ENCODE results near the gene TDRD1. TPM values are rescaled to one million over a fixed set of nuclear protein-coding genes. Genes with fewer than 3 reads are reported as not detected.

TDRD1 gene
- total and polyA plus RNA-seq, 2 donors from 2014 or later = 0.88 TPM; not detected in 1

DNA sequence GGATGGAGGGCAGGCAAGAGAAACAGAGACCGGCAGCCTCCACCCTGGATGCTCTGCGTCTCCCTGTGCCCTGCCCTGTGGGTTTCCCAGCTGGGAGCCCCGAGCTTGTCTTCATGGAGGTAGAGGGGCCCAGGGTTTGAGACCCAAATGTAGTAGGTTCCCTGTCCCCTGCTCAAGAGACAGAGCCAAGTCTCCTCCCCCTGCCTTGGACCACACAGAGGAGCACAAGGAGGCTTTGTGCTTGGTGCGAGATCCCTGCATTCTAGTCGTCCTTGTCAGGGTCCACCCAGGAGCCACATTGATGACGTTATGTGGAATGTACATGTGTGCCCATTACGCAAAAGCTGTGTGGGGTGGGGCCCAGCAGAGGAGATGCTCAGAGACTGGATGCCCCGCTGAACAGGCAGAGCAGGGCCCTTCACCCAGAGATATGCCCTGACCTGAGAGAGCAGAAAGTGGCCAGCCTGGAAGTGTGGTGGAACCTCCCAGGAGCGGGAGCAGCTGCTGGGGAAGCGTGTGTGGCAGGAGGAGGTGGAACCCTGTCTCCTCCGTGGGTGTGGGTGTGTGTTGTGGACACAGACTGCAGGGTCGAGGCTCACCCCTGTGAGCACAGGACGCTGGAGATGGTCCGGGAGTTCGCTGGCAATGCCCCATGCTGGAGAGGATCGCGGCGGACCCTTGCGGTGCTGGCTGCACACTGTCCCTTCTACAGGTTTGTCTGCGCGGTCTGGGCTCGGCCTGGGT, 99.2 kb downstream of the TDRD1 start:
- FAIRE-seq = no peak
- TF ChIP-seq, protein P1, sequence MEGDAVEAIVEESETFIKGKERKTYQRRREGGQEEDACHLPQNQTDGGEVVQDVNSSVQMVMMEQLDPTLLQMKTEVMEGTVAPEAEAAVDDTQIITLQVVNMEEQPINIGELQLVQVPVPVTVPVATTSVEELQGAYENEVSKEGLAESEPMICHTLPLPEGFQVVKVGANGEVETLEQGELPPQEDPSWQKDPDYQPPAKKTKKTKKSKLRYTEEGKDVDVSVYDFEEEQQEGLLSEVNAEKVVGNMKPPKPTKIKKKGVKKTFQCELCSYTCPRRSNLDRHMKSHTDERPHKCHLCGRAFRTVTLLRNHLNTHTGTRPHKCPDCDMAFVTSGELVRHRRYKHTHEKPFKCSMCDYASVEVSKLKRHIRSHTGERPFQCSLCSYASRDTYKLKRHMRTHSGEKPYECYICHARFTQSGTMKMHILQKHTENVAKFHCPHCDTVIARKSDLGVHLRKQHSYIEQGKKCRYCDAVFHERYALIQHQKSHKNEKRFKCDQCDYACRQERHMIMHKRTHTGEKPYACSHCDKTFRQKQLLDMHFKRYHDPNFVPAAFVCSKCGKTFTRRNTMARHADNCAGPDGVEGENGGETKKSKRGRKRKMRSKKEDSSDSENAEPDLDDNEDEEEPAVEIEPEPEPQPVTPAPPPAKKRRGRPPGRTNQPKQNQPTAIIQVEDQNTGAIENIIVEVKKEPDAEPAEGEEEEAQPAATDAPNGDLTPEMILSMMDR (IDR thresholded peaks at IDR 0.05; ENCODE audit: borderline replicate concordance, extremely low read depth, insufficient read depth) = no peak

DNA sequence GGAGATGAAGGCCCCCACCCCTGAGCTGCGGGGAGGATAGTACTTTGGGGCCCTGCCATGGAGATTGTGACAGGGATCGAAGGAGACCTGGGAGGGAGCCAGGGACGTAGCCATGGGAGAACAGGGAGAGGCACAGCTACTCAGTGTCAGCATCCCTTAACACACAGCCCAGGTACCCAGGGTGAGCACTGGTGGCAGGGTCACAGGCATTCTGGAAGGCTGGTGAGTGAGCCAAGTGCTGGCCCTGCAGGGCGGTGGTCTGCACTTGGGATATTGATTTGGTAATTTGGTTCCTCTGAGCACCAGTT, 99.7 kb downstream of the TDRD1 start:
- no peaks in the 10 kb centered on the region for H3K27me3 ChIP-seq (ENCODE audit: control insufficient read depth, insufficient read depth, low read length)
- no peak overlapping the region for H3K9ac ChIP-seq (ENCODE audit: low read length in 3 of 3)
- intact Hi-C loops (cut with DNase I) = no loop called here
- no peaks in the 10 kb centered on the region for H3K4me1 ChIP-seq (ENCODE audit: control insufficient read depth in 2 of 3, insufficient read depth in 2 of 3, low read depth in 1 of 3, low read length in 3 of 3)
- peak in 1 of 5 donors; percentile 44 for DNase-seq
- H3K9me3 ChIP-seq (ENCODE audit: control insufficient read depth in 2 of 3, insufficient read depth in 1 of 3, low read length in 3 of 3) = no peaks in the 10 kb centered on the region
- H3K27ac ChIP-seq (ENCODE audit: low read depth in 2 of 2, low read length in 2 of 2) = no peak overlapping the region
- TF ChIP-seq, protein P1 (IDR thresholded peaks at IDR 0.05; ENCODE audit: borderline replicate concordance, extremely low read depth, insufficient read depth) = no peak
- FAIRE-seq = no peak
- no peaks in the 10 kb centered on the region for H3K36me3 ChIP-seq (ENCODE audit: control insufficient read depth in 2 of 3, insufficient read depth in 3 of 3, low read length in 3 of 3)
- H3K4me3 ChIP-seq (ENCODE audit: low read length in 3 of 3) = no peak overlapping the region

More for the DNA sequence above, 99.2 kb downstream of the TDRD1 start:
- no peak overlapping the region for H3K9ac ChIP-seq (ENCODE audit: low read length in 3 of 3)
- H3K27me3 ChIP-seq (ENCODE audit: control insufficient read depth, insufficient read depth, low read length) = no peaks in the 10 kb centered on the region
- intact Hi-C loops (cut with DNase I) = no loop called here
- H3K36me3 ChIP-seq (ENCODE audit: control insufficient read depth in 2 of 3, insufficient read depth in 3 of 3, low read length in 3 of 3) = no peaks in the 10 kb centered on the region
- H3K27ac ChIP-seq (ENCODE audit: low read depth in 2 of 2, low read length in 2 of 2) = no peak overlapping the region
- DNase-seq = peak in 1 of 5 donors; percentile 61
- H3K9me3 ChIP-seq (ENCODE audit: control insufficient read depth in 2 of 3, insufficient read depth in 1 of 3, low read length in 3 of 3) = no peaks in the 10 kb centered on the region
- no peaks in the 10 kb centered on the region for H3K4me1 ChIP-seq (ENCODE audit: control insufficient read depth in 2 of 3, insufficient read depth in 2 of 3, low read depth in 1 of 3, low read length in 3 of 3)
- H3K4me3 ChIP-seq (ENCODE audit: low read length in 3 of 3) = no peak overlapping the region

DNA sequence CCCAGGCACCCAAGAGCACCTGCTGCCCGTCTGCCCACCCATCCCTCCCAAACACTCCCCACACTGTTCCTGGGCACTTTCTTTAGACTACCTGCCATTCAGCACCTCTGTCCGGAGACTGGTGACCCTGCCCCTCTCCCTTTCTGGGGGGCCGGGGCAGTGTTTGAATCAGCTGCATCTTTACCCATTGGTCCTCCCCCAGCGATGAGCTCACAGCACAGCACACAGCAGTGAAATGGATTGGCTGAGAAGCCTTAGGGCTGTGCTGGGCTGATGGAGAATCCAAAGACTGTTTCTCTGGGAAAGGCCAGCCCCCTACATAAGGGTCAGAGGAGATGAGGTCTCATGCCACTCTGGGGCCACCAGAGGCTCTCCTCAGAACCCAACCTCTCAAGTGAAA, 100.1 kb downstream of the TDRD1 start:
- intact Hi-C loops (cut with DNase I) = no loop called here
- FAIRE-seq (no peak), DNase-seq (peak in 1 of 5 donors; percentile 15)
- Histone ChIP-seq H3K4me1 (ENCODE audit: control insufficient read depth in 2 of 3, insufficient read depth in 2 of 3, low read depth in 1 of 3, low read length in 3 of 3) (no peaks in the 10 kb centered on the region), H3K9ac (ENCODE audit: low read length in 3 of 3) (no peak overlapping the region), H3K9me3 (ENCODE audit: control insufficient read depth in 2 of 3, insufficient read depth in 1 of 3, low read length in 3 of 3) (no peaks in the 10 kb centered on the region), H3K36me3 (ENCODE audit: control insufficient read depth in 2 of 3, insufficient read depth in 3 of 3, low read length in 3 of 3) (no peaks in the 10 kb centered on the region), H3K27me3 (ENCODE audit: control insufficient read depth, insufficient read depth, low read length) (no peaks in the 10 kb centered on the region), H3K4me3 (ENCODE audit: low read length in 3 of 3) (no peak overlapping the region), H3K27ac (ENCODE audit: low read depth in 2 of 2, low read length in 2 of 2) (no peak overlapping the region)
- TF ChIP-seq, protein P1 (IDR thresholded peaks at IDR 0.05; ENCODE audit: borderline replicate concordance, extremely low read depth, insufficient read depth) = no peak
